ENCODE measurements around the gene CTSZ.

GRCh38 chr20:58980711-58981627, 26.1 kb downstream of the CTSZ start, which contains the start of gene NELFCD:
- TF ChIP-seq CTCF (conservative IDR thresholded peaks at IDR 0.05) (no peak), EZH2 (IDR thresholded peaks at IDR 0.05; ENCODE audit: low read depth) (no peak)

Measured in PC-9 (cell line).